ENCODE measurements around the gene VAT1. TPM values are rescaled to one million over a fixed set of nuclear protein-coding genes. Genes with fewer than 3 reads are reported as not detected.

Gene VAT1
- total and polyA plus RNA-seq, 2 of the 13 experiments (the other 11 are each of a cell fraction or from before 2014, with no cell fraction given): 143 to 205 TPM

DNA sequence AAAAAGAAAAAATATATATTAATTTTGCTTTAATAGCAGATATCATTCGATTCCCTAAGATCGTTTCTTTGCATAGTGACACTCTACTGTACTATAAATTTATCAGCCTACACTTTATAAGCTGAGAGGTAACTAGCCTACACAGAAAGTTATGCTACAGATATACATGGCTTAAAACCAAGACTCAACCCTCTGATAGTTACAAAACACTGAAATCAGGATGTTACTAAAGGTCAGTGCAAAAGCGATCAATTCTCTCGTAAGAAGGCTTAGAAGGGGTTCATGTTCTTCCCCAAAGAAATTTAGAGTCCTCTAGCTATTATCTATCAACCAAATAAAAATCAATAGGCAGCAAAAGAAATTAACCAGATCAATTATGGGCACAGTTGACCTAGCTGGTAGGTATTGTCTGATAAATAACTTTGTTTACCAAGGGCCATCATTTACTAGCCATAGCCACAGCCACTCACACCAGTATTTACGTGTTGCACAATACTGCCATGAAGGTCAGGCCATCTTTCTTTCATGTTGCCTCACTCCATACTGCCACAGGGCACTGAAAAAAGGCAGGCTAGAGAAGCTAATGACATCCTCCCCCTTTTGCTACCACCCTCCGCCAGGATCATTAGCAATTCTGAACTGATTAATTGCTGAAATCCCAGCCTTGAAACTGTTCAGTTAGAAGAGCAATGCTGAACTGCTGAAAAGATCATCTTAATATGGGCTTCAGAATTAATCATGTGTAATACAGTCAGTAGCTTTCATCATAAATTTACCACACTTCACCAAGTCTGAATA lies 46.6 kb upstream of the VAT1 start (continued):
- no peak for TF ChIP-seq FOSL1 (CRISPR knock-in tag; IDR thresholded peaks at IDR 0.05; ENCODE audit: borderline replicate concordance)
- TF ChIP-seq ZNF136 (CRISPR knock-in tag; IDR thresholded peaks at IDR 0.05; ENCODE audit: low read depth): no peak
- TF ChIP-seq ZFYVE20 (CRISPR knock-in tag; IDR thresholded peaks at IDR 0.05; ENCODE audit: borderline replicate concordance, low read depth): no peak
- no peak for TF ChIP-seq SMAD1 (CRISPR knock-in tag; IDR thresholded peaks at IDR 0.05; ENCODE audit: borderline replicate concordance, low read depth)
- TF ChIP-seq ZNF383 (CRISPR knock-in tag; IDR thresholded peaks at IDR 0.05; ENCODE audit: borderline replicate concordance): no peak
- TF ChIP-seq RERE (CRISPR knock-in tag; IDR thresholded peaks at IDR 0.05; ENCODE audit: low read depth): peak; percentile 89
- no peak for TF ChIP-seq ZNF83 (CRISPR knock-in tag; IDR thresholded peaks at IDR 0.05; ENCODE audit: borderline replicate concordance)
- TF ChIP-seq ZSCAN9 (CRISPR knock-in tag; IDR thresholded peaks at IDR 0.05; ENCODE audit: borderline replicate concordance): peak; percentile 87
- no peak; the same call in 1 of the 2 replicates for TF ChIP-seq IRF9 (CRISPR knock-in tag; IDR thresholded peaks at IDR 0.05; ENCODE audit: borderline replicate concordance)
- no peak for TF ChIP-seq ZNF850 (CRISPR knock-in tag; conservative IDR thresholded peaks at IDR 0.05)
- TF ChIP-seq CHD2 (IDR thresholded peaks at IDR 0.05; ENCODE audit: low read depth, low read length): no peak
- TF ChIP-seq ZNF30 (CRISPR knock-in tag; IDR thresholded peaks at IDR 0.05): 0 out of 2 replicates have a peak, but pooled peaks have one; percentile 34
- TF ChIP-seq ZNF562 (CRISPR knock-in tag; IDR thresholded peaks at IDR 0.05; ENCODE audit: borderline replicate concordance): no peak
- TF ChIP-seq NFIC (IDR thresholded peaks at IDR 0.05; ENCODE audit: low read length): peak; percentile 84; the same call in 1 of the 2 replicates
- TF ChIP-seq GFI1 (CRISPR knock-in tag; IDR thresholded peaks at IDR 0.05; ENCODE audit: borderline replicate concordance): peak; percentile 77; the same call in 1 of the 2 replicates
- no peak for TF ChIP-seq ZNF570 (CRISPR knock-in tag; IDR thresholded peaks at IDR 0.05; ENCODE audit: borderline replicate concordance)
